GM18505 (cell line): ENCODE measurements around the gene TYW1B.
"Not testable (repeated sequence)": the region's sequence is repeated elsewhere in the genome, so short reads cannot be mapped to it uniquely, and the experiment has no call there.

Experiments
- ATAC-seq: cut with Tn5 transposase; IDR thresholded peaks from one replicate; pipeline ENCODE4 v1.9.1; 2021; ENCODE audit not compliant: unreplicated experiment
- POLR2A ChIP-seq: IDR thresholded peaks from 4 replicates; pipeline ENCODE4 v1.6.1; 2011; ENCODE audit warnings: borderline replicate concordance; ENCODE audit not compliant: insufficient read depth, insufficient read length; ENCODE audit errors: extremely low read depth

Gene TYW1B

GRCh38 chr7:72827839-72828591 is at the start of gene TYW1B:
Gene TYW1B (minus strand): TSS chr7:72828200. CDS start chr7:72828075, 125 bp downstream.
- peak; percentile 90 for ATAC-seq
- peak; percentile 92 for TF ChIP-seq POLR2A

GRCh38 chr7:72867591-72867990 is 39.6 kb upstream of the TYW1B start:
- ATAC-seq: not testable (repeated sequence)

- ATAC-seq: not testable (repeated sequence)
Measured at GRCh38 chr7:72858846-72859400, 30.9 kb upstream of the TYW1B start.

GRCh38 chr7:72857925-72858324 is 29.9 kb upstream of the TYW1B start:
- not testable (repeated sequence) for ATAC-seq

- not testable (repeated sequence) for ATAC-seq
Measured at GRCh38 chr7:72855261-72855660, 27.3 kb upstream of the TYW1B start.

- not testable (repeated sequence) for ATAC-seq
Measured at GRCh38 chr7:72852937-72853336, 24.9 kb upstream of the TYW1B start.

GRCh38 chr7:72850746-72851145 is 22.7 kb upstream of the TYW1B start:
- ATAC-seq: not testable (repeated sequence)

GRCh38 chr7:72844146-72844545 is 16.1 kb upstream of the TYW1B start:
- ATAC-seq: not testable (repeated sequence)

GRCh38 chr7:72843166-72843565 is 15.2 kb upstream of the TYW1B start:
- ATAC-seq: not testable (repeated sequence)

GRCh38 chr7:72840966-72841511 is 13.0 kb upstream of the TYW1B start:
- not testable (repeated sequence) for ATAC-seq

- not testable (repeated sequence) for ATAC-seq
Measured at GRCh38 chr7:72838315-72838714, 10.3 kb upstream of the TYW1B start.

GRCh38 chr7:72837291-72837690 is 9.3 kb upstream of the TYW1B start:
- ATAC-seq: not testable (repeated sequence)

- ATAC-seq: not testable (repeated sequence)
Measured at GRCh38 chr7:72830567-72830966, 2.6 kb upstream of the TYW1B start.

GRCh38 chr7:72829687-72830354 is 1.8 kb upstream of the TYW1B start:
- ATAC-seq: not testable (repeated sequence)

- peak; percentile 80 for TF ChIP-seq POLR2A
- ATAC-seq: peak; percentile 54
Measured at GRCh38 chr7:72829291-72829686, 1.3 kb upstream of the TYW1B start.

- ATAC-seq: not testable (repeated sequence)
Measured at GRCh38 chr7:72823765-72824732, 4.0 kb downstream of the TYW1B start.

GRCh38 chr7:72822497-72822896 is 5.5 kb downstream of the TYW1B start:
- ATAC-seq: not testable (repeated sequence)

GRCh38 chr7:72818663-72819361 is 9.2 kb downstream of the TYW1B start:
- ATAC-seq: not testable (repeated sequence)

GRCh38 chr7:72817661-72818060 is 10.3 kb downstream of the TYW1B start:
- not testable (repeated sequence) for ATAC-seq
